IPS DF 6.9 (cell line): ENCODE data around the gene FUT3.
"Not testable (repeated sequence)": the region's sequence is repeated elsewhere in the genome, so short reads cannot be mapped to it uniquely, and the experiment has no call there.

ENCODE experiments used
- DNase-seq: peaks from one replicate; pipeline ENCODE4 v3.0.0-alpha.2; 2013; ENCODE audit warnings: low read depth, low spot score
- H3K27ac ChIP-seq: one replicate; pipeline ENCODE4 v1.5.1; 2013; ENCODE audit warnings: low read length, control low read depth
- H3K27me3 ChIP-seq: 2 replicates; pipeline ENCODE4 v1.6.1; 2013; ENCODE audit warnings: mild to moderate bottlenecking, low read length; ENCODE audit not compliant: control insufficient read depth, insufficient read depth
- H3K36me3 ChIP-seq: 2 replicates; pipeline ENCODE4 v1.6.1; 2013; ENCODE audit warnings: low read length; ENCODE audit not compliant: control insufficient read depth, insufficient read depth
- H3K4me1 ChIP-seq: 2 replicates; pipeline ENCODE4 v1.6.1; 2013; ENCODE audit warnings: low read length; ENCODE audit not compliant: control insufficient read depth, insufficient read depth
- H3K4me3 ChIP-seq: 2 replicates; pipeline ENCODE4 v1.5.1; 2013; ENCODE audit warnings: mild to moderate bottlenecking, low read length
- H3K9me3 ChIP-seq: 2 replicates; pipeline ENCODE4 v1.6.1; 2013; ENCODE audit warnings: low read length, inconsistent platforms; ENCODE audit not compliant: control insufficient read depth, insufficient read depth
- WGBS: extraction: QIAGEN DNeasy Blood & Tissue Kit; methylation state at CpG from one replicate; pipeline ENCODE4 v1.1.7; 2013; ENCODE audit warnings: mixed read lengths, missing lambda C conversion rate; ENCODE audit not compliant: insufficient read length, insufficient coverage; 5-methylcytosine and 5-hydroxymethylcytosine counted together

The FUT3 gene

DNA sequence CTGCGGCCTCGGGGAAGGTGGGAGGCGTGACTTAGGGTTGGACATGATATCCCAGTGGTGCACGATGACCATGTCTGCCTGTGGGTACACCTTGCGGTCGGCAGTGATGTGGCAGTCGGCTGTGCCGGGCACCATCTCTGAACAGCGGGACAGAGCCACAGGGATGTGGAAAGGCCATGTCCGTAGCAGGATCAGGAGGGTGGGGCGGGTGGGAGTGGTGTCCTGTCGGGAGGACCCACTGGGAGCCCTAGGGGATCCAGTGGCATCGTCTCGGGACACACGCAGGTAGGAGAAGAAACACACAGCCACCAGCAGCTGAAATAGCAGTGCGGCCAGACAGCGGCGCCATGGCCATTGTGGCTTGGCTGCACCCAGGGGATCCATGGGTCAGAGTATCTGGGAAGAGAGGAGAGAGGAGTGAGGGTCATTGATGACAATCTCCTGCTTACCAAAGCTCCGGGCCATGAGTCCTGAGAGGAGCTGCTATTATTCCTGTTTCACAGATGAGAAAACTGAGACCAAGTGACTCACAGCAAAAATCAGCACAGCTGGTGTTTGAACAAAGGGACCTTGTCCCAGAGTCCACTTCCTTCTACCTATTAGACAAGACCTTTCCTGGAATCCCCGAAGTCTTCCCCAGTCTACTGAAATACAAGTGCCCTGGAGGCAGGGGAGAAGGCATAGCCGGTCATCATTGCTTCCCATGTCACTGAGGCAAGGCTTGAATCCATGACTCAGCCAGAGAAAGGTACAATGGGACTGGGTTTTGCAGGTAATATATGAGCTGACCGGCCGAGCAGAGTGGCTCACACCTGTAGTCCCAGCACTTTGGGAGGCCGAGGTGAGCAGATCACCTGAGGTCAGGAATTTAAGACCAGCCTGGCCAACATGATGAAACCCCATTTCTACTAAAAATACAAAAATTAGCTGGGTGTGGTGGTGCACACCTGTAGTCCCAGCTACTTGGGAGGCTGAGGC, 6.5 kb downstream of the FUT3 start:
- Histone ChIP-seq H3K27me3 (no peaks in the 10 kb centered on the region), H3K4me3 (no peak overlapping the region), H3K36me3 (no peaks in the 10 kb centered on the region), H3K4me1 (no peaks in the 10 kb centered on the region), H3K27ac (no peak overlapping the region), H3K9me3 (no peaks in the 10 kb centered on the region)
- no peak for DNase-seq
- no CpG with 5 or more reads among the region's 24 CpGs for WGBS

DNA sequence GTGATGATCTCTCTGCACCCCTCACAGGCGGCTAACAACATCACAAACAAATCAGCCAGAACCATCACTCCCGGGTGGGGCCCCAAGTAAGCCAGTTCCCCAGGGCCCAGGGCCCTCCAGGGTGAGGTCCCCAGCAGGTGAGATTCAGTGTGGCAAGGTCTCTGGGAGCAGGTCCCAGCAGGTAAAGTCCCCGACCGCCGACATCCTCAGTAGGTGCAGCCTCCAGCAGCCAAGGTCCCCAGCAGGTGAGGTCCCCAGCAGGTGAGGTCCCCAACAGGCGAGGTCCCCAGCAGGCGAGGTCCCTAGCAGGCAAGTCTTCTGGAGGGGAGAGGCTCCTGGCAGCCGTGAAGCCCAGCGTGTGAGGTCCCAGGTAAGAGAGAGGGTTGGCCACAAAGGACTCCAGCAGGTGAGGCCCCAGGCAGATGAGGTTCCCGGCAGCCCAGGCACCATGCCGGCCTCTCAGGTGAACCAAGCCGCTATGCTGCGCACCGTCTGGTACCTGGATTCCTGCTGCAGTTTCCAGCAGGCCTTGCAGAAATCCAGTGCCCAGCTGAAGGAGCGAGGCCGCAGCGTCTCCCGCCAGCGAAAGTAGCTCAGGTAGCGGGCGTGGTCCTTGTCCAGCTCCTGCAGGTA, 7.8 kb downstream of the FUT3 start:
- no peak overlapping the region for H3K27ac ChIP-seq
- H3K4me1 ChIP-seq = no peaks in the 10 kb centered on the region
- H3K36me3 ChIP-seq = no peaks in the 10 kb centered on the region
- H3K4me3 ChIP-seq = no peak overlapping the region
- DNase-seq = no peak
- no peaks in the 10 kb centered on the region for H3K9me3 ChIP-seq
- no CpG with 5 or more reads among the region's 21 CpGs for WGBS
- no peaks in the 10 kb centered on the region for H3K27me3 ChIP-seq

DNA sequence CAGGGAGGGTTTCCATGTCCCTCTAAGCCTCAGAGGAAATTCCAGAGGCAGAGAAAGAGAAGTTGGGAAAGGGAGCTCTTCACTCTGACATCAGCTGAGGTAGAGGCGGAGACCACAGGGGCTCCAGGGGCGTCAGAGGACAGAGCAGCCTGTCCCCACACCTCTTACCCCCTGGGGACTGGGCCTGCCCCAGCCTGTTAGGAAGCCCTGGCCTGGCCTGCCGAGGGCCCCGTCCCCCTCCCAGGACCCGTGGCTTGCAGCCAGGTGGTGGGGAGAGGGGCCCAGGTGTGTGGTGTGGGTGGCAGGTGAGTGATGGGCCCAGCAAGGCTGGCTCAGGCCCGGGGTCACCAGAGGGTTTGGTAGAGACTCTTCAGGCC, 9.5 kb downstream of the FUT3 start:
- not testable (repeated sequence) for H3K9me3 ChIP-seq, H3K4me1 ChIP-seq, H3K4me3 ChIP-seq, H3K27me3 ChIP-seq, DNase-seq, H3K27ac ChIP-seq, H3K36me3 ChIP-seq
- no CpG with 5 or more reads among the region's 6 CpGs for WGBS

DNA sequence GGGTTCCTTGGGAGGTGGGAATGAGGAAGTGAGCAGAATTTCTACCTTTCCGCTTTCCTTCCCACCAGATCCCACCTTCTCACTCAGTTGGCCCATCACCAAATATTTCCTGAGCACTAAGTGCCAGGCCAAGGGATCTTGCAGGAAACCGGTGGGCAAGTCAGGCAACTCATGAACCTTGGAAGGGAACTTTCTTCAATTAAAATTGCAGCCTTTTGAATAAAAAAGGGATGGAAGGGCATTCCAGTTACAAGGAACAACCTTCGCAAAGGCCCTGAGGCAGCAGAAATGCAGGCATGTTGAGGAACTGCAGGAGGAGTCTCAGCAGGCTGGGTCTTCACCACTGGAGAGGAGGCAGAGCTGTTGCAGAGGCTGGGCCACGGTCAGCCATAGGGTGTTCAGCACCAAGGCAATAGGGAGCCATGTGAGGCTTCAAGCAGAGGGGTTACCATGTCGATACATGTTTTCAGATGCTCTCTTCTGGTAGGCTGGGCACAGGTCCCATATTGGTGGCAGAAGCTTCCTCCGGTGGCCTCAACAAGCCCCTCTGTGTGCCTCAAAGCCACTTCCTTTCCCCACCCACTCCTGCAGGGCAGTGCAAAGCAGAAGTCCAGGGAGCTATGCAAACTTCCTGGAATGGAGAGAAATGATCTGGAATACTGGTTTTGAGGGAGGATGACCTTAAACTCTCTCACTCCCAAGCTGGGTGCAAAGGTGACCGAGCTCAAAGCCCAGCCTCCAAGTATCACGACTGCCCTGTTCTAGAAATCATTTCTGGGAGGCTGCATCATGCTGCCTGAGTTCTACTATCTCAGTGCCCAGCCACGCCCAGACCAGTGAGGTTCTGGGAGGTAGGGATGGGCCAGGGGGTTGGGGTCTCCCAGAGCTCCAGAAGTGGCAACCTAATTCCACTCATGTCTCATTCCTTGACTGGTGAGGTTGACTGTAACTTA, 11.9 kb downstream of the FUT3 start, which contains the start of gene FUT6:
TSS of gene FUT6 (minus strand) at position 638 of the 953 bp plus-strand sequence. CDS start 7,135 bp downstream, outside the sequence.
- WGBS = no CpG with 5 or more reads among the region's 9 CpGs
- H3K27me3 ChIP-seq = no peaks in the 10 kb centered on the region
- no peaks in the 10 kb centered on the region for H3K4me1 ChIP-seq
- no peak within 1 kb of the TSS for H3K4me3 ChIP-seq
- DNase-seq = no peak
- H3K36me3 ChIP-seq = no peaks in the 10 kb centered on the region
- H3K27ac ChIP-seq = no peak within 1 kb of the TSS
- no peaks in the 10 kb centered on the region for H3K9me3 ChIP-seq

DNA sequence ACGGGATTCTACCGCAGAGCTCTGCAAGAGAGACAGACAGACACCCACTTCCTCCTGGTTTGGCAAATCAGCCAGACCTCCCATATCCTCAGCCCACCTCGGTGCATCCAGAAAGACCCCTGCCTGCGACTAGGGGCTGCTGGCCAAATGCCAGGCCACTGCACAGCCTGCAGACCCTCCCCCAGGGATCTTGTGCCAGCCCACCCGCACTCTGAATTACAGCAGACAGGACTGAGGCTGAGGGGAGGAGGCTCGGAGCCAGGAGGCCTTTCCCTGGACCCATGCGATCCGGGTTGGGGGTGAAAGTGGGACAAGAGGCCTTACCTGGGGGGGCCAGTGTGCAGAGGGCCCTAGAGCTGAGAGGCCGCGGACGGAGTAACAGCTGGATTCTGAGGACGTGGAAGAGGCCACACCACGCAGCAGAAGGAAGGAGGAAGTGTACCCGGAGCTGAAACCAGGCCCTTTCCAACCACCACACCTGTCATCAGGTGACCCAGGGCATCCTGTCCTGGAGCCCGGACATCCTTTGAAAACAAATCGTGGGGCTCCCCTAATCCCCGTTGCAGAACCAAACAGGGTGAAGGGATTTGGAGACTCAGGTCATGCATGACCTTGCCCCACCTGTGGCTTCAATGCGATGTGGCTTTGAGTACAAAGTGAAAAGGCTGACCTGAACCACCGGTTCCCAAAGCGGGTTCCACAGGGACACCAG, 12.7 kb downstream of the FUT3 start:
- Histone ChIP-seq H3K4me3 (no peak overlapping the region), H3K9me3 (no peaks in the 10 kb centered on the region), H3K27me3 (no peaks in the 10 kb centered on the region), H3K27ac (no peak overlapping the region), H3K4me1 (no peaks in the 10 kb centered on the region), H3K36me3 (no peaks in the 10 kb centered on the region)
- no peak for DNase-seq
- no CpG with 5 or more reads among the region's 20 CpGs for WGBS

DNA sequence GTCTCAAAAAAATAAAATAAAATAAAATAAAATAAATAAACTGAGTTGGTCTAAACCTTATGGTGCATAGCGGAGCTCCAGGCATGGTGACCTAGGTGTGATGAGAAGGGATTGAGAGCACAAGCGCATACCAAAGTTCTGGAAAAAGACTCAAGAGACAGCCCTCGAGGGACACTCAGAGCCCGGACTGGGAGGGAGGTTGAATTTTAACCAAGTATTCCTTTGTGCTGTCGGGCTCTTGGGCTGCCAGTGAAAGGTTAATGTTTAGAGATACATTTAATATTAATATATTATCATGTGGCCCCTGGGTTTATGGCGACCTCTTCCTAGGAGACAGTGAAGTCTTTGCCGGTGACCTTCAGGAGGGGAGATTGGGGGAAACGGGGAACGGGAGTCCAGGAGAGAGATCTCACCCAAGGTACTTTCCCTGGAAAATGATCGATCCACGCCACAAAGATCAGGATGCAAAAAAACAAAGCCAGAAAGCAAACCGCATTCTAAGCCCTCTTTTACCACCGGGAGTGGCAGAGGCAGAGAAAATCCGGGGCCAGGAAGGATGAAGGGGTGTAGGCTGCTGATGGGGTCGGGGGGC, 13.4 kb downstream of the FUT3 start:
- H3K27me3 ChIP-seq = no peaks in the 10 kb centered on the region
- no CpG with 5 or more reads among the region's 15 CpGs for WGBS

DNA sequence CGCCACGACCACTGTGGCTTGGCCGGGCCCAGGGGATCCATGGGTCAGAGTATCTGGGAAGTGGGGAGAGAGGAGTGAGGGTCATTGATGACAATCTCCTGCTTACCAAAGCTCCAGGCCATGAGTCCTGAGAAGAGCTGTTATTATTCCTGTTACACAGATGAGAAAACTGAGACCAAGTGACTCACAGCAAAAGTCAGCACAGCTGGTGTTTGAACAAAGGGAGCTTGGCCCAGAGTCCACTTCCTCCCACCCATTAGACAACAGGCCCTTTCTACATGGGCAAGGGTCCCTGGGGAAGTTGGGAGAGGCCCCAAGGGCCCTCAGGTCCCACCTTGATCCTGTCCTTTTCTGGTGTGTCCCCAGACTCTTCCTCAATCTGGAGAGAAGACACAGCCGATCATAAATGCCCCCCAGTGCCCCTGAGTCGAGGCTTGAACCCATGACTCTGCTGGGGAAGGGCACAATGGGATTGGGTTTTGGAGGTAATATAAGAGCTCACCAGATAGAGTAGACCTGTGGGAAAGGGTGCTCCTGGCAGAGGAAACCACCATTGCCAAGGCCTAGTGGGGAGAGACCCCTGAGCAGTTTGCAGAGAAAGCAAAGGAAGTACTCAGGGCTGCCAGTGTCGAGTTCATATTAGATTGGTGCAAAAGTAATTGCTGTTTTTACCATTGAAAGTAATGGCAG, 18.6 kb downstream of the FUT3 start:
- Histone ChIP-seq H3K4me3 (no peak overlapping the region), H3K27me3 (no peaks in the 10 kb centered on the region), H3K27ac (no peak overlapping the region), H3K36me3 (no peaks in the 10 kb centered on the region), H3K9me3 (no peaks in the 10 kb centered on the region), H3K4me1 (no peaks in the 10 kb centered on the region)
- no peak for DNase-seq
- no CpG with 5 or more reads among the region's 6 CpGs for WGBS

More for the DNA sequence above, 13.4 kb downstream of the FUT3 start:
- H3K36me3 ChIP-seq = no peaks in the 10 kb centered on the region
- H3K4me3 ChIP-seq = no peak overlapping the region
- H3K9me3 ChIP-seq = no peaks in the 10 kb centered on the region
- no peak for DNase-seq
- no peak overlapping the region for H3K27ac ChIP-seq
- H3K4me1 ChIP-seq = no peaks in the 10 kb centered on the region

DNA sequence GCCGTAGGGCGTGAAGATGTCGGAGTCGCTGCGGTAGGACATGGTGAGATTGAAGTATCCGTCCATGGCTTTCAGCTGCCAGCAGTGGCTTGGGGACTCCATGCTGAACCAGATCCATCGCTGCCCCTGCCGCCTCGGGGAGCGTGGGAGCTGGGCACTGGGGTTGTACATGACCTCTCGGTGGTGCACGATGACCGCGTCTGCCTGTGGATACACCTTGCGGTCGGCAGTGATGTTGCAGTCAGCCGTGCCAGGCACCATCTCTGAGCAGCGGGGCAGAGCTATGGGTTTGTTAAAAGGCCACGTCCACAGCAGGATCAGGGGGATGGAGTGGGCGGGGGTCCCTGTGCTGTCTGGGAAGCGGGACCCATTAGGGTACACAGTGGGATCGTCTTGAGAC, 19.2 kb downstream of the FUT3 start:
- H3K4me3 ChIP-seq = no peak overlapping the region
- DNase-seq = no peak
- H3K9me3 ChIP-seq = no peaks in the 10 kb centered on the region
- H3K27ac ChIP-seq = no peak overlapping the region
- H3K36me3 ChIP-seq = no peaks in the 10 kb centered on the region
- H3K4me1 ChIP-seq = no peaks in the 10 kb centered on the region
- no CpG with 5 or more reads among the region's 22 CpGs for WGBS
- no peaks in the 10 kb centered on the region for H3K27me3 ChIP-seq

DNA sequence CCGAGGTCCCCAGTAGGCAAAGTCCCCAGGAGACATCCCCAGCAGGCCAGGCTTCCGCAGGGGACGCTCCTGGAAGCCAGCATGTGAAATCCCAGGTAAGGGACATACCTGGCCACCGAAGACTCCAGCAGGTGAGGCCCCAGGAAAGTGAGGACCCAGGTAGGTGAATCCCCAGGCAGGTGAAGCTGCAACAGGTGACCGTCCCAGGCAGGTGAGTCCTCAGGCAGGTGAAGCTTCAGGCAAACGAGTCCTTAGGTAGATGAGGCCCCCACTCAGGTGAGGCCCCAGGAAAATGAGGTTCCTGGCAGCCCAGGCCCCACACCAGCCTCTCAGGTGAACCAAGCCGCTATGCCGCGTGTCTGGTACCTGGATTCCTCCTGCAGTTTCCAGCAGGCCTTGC, 20.1 kb downstream of the FUT3 start:
- no peaks in the 10 kb centered on the region for H3K9me3 ChIP-seq
- H3K36me3 ChIP-seq = no peaks in the 10 kb centered on the region
- H3K4me1 ChIP-seq = peaks cover 5% of the 10 kb centered on the region
- no peak for DNase-seq
- no peak overlapping the region for H3K4me3 ChIP-seq
- no peaks in the 10 kb centered on the region for H3K27me3 ChIP-seq
- H3K27ac ChIP-seq = no peak overlapping the region
- no CpG with 5 or more reads among the region's 9 CpGs for WGBS
